Measurements from ENCODE around the gene CTSL.

DNA sequence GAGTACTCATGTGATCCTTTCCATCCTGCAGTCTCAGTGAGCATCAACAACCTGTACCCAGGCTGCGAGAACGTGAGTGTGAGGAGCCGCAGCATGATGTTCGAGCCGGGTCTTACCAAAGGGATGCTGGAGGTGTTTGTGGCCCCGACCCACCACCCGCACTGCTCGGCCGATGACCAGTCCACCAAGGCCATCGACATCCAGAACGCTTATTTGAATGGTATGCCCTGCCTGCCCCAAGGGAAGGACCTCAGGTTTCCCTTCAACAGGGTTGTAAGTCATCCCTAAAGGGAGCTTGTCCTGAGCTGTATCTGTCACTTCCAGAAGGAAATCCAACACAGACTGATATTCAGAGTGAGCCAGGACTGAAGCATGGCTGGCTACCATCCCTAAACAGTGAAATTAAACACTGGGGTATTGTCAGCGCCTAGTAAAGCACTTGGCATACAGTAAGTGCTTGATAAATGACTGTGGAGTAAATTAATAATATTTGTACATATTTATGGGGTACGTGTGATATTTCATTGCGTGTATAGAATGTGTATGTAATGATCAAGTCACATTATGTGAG is 39.3 kb upstream of the CTSL start:
- TF ChIP-seq, protein P1, sequence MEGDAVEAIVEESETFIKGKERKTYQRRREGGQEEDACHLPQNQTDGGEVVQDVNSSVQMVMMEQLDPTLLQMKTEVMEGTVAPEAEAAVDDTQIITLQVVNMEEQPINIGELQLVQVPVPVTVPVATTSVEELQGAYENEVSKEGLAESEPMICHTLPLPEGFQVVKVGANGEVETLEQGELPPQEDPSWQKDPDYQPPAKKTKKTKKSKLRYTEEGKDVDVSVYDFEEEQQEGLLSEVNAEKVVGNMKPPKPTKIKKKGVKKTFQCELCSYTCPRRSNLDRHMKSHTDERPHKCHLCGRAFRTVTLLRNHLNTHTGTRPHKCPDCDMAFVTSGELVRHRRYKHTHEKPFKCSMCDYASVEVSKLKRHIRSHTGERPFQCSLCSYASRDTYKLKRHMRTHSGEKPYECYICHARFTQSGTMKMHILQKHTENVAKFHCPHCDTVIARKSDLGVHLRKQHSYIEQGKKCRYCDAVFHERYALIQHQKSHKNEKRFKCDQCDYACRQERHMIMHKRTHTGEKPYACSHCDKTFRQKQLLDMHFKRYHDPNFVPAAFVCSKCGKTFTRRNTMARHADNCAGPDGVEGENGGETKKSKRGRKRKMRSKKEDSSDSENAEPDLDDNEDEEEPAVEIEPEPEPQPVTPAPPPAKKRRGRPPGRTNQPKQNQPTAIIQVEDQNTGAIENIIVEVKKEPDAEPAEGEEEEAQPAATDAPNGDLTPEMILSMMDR (IDR thresholded peaks at IDR 0.05), result no peak
- TF ChIP-seq ZFX (IDR thresholded peaks at IDR 0.05; ENCODE audit: borderline replicate concordance), result no peak

Data from 22Rv1 (cell line).